H1 (cell line): ENCODE results near the gene NUDT2. TPM values are rescaled to one million over a fixed set of nuclear protein-coding genes. Genes with fewer than 3 reads are reported as not detected.

Source experiments
- CTCF ChIA-PET: fragments of 300-600 bp; sonication (Branson Sonifier 250); formaldehyde crosslinking; loops from one replicate; lab custom pipeline; 2021; ENCODE audit not compliant: partially characterized antibody; lab: Charles Lee
- POLR2A ChIA-PET: fragments of 300-600 bp; sonication (Branson Sonifier 250); formaldehyde crosslinking; loops from one replicate; lab custom pipeline; 2021; ENCODE audit warnings: inconsistent platforms; ENCODE audit not compliant: partially characterized antibody; lab: Charles Lee
- DNase-seq, 2 experiments: peaks; one replicate each; pipeline versions ENCODE4 v3.0.0 to v3.0.0-alpha.2; 2010 to 2022; ENCODE audit warnings: low spot score in 2 of 2, low read depth in 1 of 2, mixed read lengths in 1 of 2
- FAIRE-seq: peaks from 2 replicates; lab custom pipeline; 2011; peaks lifted over from hg19 to GRCh38; lab: Jason Lieb, UNC
- H2AFZ ChIP-seq: 2 replicates; pipeline ENCODE4 v1.8.1; 2012; ENCODE audit warnings: low read length, inconsistent platforms
- H2AK5ac ChIP-seq: 2 replicates; pipeline ENCODE4 v1.6.1; 2013; ENCODE audit warnings: low read depth, low read length
- H2BK120ac ChIP-seq: replicated peaks from 2 replicates; pipeline ENCODE3; 2013; ENCODE audit warnings: low read depth, low read length, inconsistent platforms
- H2BK12ac ChIP-seq: 2 replicates; pipeline ENCODE4 v1.6.1; 2013; ENCODE audit warnings: low read depth, low read length
- H2BK15ac ChIP-seq: 2 replicates; pipeline ENCODE4 v1.6.1; 2013; ENCODE audit warnings: low read length
- H2BK20ac ChIP-seq: 2 replicates; pipeline ENCODE4 v1.6.1; 2013; ENCODE audit warnings: low read length
- H2BK5ac ChIP-seq: 2 replicates; pipeline ENCODE4 v1.6.1; 2013; ENCODE audit warnings: low read depth, low read length
- H3K14ac ChIP-seq: 2 replicates; pipeline ENCODE4 v1.6.1; 2013; ENCODE audit warnings: inconsistent platforms; ENCODE audit not compliant: insufficient read length
- H3K18ac ChIP-seq: 2 replicates; pipeline ENCODE4 v1.6.1; 2013; ENCODE audit warnings: low read length; ENCODE audit errors: extremely low read depth
- H3K23ac ChIP-seq: 2 replicates; pipeline ENCODE4 v1.6.1; 2013; ENCODE audit warnings: inconsistent platforms; ENCODE audit not compliant: insufficient read length
- H3K23me2 ChIP-seq: 2 replicates; pipeline ENCODE4 v1.6.1; 2013; ENCODE audit warnings: low read depth, low read length
- H3K27ac ChIP-seq: 2 replicates; pipeline ENCODE4 v1.6.1; 2011; ENCODE audit warnings: low read depth, low read length, inconsistent platforms
- H3K27me3 ChIP-seq, 4 experiments: replicated peaks in 1 of 4; 1 replicate in 1 of 4; 2 replicates in 3 of 4; pipeline versions ENCODE4 v1.6.1 to v1.8.1; 2011 to 2013; ENCODE audit warnings: low read length in 3 of 4, mild to moderate bottlenecking in 3 of 4, inconsistent platforms in 2 of 4, mixed read lengths in 2 of 4, moderate library complexity in 1 of 4; ENCODE audit not compliant: control insufficient read depth in 3 of 4, insufficient read depth in 3 of 4; ENCODE audit errors: extremely low read depth in 1 of 4
- H3K36me3 ChIP-seq, 4 experiments: 2 replicates each; pipeline versions ENCODE4 v1.6.1 to v1.8.1; 2011 to 2013; ENCODE audit warnings: mild to moderate bottlenecking in 4 of 4, low read length in 3 of 4, moderate library complexity in 2 of 4, control low read depth in 1 of 4, inconsistent platforms in 1 of 4; ENCODE audit not compliant: insufficient read depth in 4 of 4, control insufficient read depth in 2 of 4
- H3K4ac ChIP-seq: replicated peaks from 2 replicates; pipeline ENCODE3; 2013; ENCODE audit warnings: low read length, low read depth, mixed read lengths, inconsistent platforms; ENCODE audit not compliant: insufficient read length
- H3K4me1 ChIP-seq, 4 experiments: replicated peaks in 1 of 4; 1 replicate in 1 of 4; 2 replicates in 3 of 4; pipeline versions ENCODE4 v1.6.1 to v1.8.1; 2011 to 2013; ENCODE audit warnings: low read length in 3 of 4, inconsistent platforms in 2 of 4, mixed read lengths in 1 of 4; ENCODE audit not compliant: insufficient read depth in 4 of 4, control insufficient read depth in 3 of 4
- H3K4me2 ChIP-seq, 2 experiments: 2 replicates each; pipeline versions ENCODE4 v1.6.1 to v1.8.1; 2011 to 2013; ENCODE audit warnings: low read depth in 2 of 2, low read length in 2 of 2, control low read depth in 1 of 2, inconsistent platforms in 1 of 2, mild to moderate bottlenecking in 1 of 2; ENCODE audit not compliant: insufficient read depth in 1 of 2
- H3K4me3 ChIP-seq, 4 experiments: fragments of 200-600, 300-600 bp in 1 of 4; sonication (generic), shearing (Covaris generic), sonication (Bioruptor Twin) in 1 of 4; 2 replicates each; pipeline versions ENCODE4 v1.5.1 to v1.8.1; 2011 to 2016; ENCODE audit warnings: low read length in 4 of 4, low read depth in 3 of 4, control low read depth in 2 of 4, inconsistent platforms in 2 of 4, mild to moderate bottlenecking in 2 of 4, mixed read lengths in 1 of 4, moderate library complexity in 1 of 4; ENCODE audit not compliant: insufficient read depth in 2 of 4; ENCODE audit errors: extremely low read depth in 1 of 4
- H3K56ac ChIP-seq: replicated peaks from 2 replicates; pipeline ENCODE3; 2013; ENCODE audit warnings: low read depth, mild to moderate bottlenecking, mixed read lengths, low read length, inconsistent platforms; ENCODE audit not compliant: insufficient read length
- H3K79me1 ChIP-seq: 2 replicates; pipeline ENCODE4 v1.6.1; 2013; ENCODE audit warnings: low read depth, low read length, control low read depth
- H3K79me2 ChIP-seq, 2 experiments: 2 replicates each; pipeline versions ENCODE4 v1.6.1 to v1.8.1; 2012 to 2013; ENCODE audit warnings: low read length in 2 of 2, mild to moderate bottlenecking in 2 of 2, inconsistent platforms in 1 of 2; ENCODE audit not compliant: insufficient read depth in 2 of 2, control insufficient read depth in 1 of 2
- H3K9ac ChIP-seq, 4 experiments: replicated peaks in 1 of 4; 1 replicate in 1 of 4; 2 replicates in 3 of 4; pipeline versions ENCODE4 v1.6.1 to v1.8.1; 2011 to 2013; ENCODE audit warnings: low read depth in 3 of 4, low read length in 3 of 4, control low read depth in 2 of 4, mild to moderate bottlenecking in 2 of 4, moderate library complexity in 2 of 4, inconsistent platforms in 1 of 4; ENCODE audit errors: extremely low read depth in 1 of 4
- H3K9me3 ChIP-seq, 2 experiments: 2 replicates each; pipeline versions ENCODE4 v1.6.1 to v1.8.1; 2012 to 2013; ENCODE audit warnings: mild to moderate bottlenecking in 2 of 2, moderate library complexity in 2 of 2, control low read depth in 1 of 2, inconsistent platforms in 1 of 2, low read depth in 1 of 2, low read length in 1 of 2, mixed read lengths in 1 of 2; ENCODE audit not compliant: insufficient read depth in 2 of 2
- H4K20me1 ChIP-seq, 2 experiments: replicated peaks in 1 of 2; 2 replicates each; pipeline versions ENCODE3 to v1.8.1; 2011 to 2013; ENCODE audit warnings: inconsistent platforms in 2 of 2, low read length in 2 of 2, mild to moderate bottlenecking in 1 of 2; ENCODE audit not compliant: insufficient read depth in 2 of 2, control insufficient read depth in 1 of 2
- H4K5ac ChIP-seq: 2 replicates; pipeline ENCODE4 v1.6.1; 2013; ENCODE audit warnings: low read length, low read depth, mixed read lengths, inconsistent platforms; ENCODE audit not compliant: insufficient read length
- H4K8ac ChIP-seq: 2 replicates; pipeline ENCODE4 v1.8.0; 2013; ENCODE audit warnings: mild to moderate bottlenecking, moderate library complexity, low read length, inconsistent platforms; ENCODE audit not compliant: insufficient read depth; ENCODE audit errors: extremely low read depth
- H4K91ac ChIP-seq: replicated peaks from 2 replicates; pipeline ENCODE3; 2013; ENCODE audit warnings: low read length, mixed read lengths, inconsistent platforms; ENCODE audit not compliant: insufficient read length
- JUND ChIP-seq: IDR thresholded peaks from 2 replicates; pipeline ENCODE4 v1.6.1; 2011; ENCODE audit warnings: mild to moderate bottlenecking, improper control_type of control experiment, low read length
- SIRT6 ChIP-seq: IDR thresholded peaks from one replicate; pipeline ENCODE4 v1.7.1; 2012; ENCODE audit warnings: low read length, inconsistent platforms
- SRF ChIP-seq: IDR thresholded peaks from 2 replicates; pipeline ENCODE4 v1.6.1; 2011; ENCODE audit warnings: mild to moderate bottlenecking, low read depth, low read length, moderate library complexity
- YY1 ChIP-seq: IDR thresholded peaks from 2 replicates; pipeline ENCODE4 v1.6.1; 2011; ENCODE audit warnings: low read depth, mild to moderate bottlenecking, low read length
- WGBS, 2 experiments: shearing (Covaris generic) in 1 of 2; methylation state at CpG; one replicate each; pipeline versions ENCODE4 v1.1.6 to v1.1.7; 2013 to 2015; ENCODE audit warnings: low lambda C conversion rate in 2 of 2, mixed read lengths in 2 of 2, inconsistent platforms in 1 of 2, low coverage in 1 of 2, missing lambda C conversion rate in 1 of 2; ENCODE audit not compliant: insufficient replicate concordance in 2 of 2, insufficient coverage in 1 of 2, insufficient read length in 1 of 2; ENCODE audit errors: extremely low coverage in 1 of 2, missing lambda C conversion rate in 1 of 2; 5-methylcytosine and 5-hydroxymethylcytosine counted together
- polyA plus RNA-seq, 7 experiments: library from polyadenylated mRNA; depleted of rRNA in 3 of 7; stranded (reverse) in 5 of 7; unstranded in 2 of 7; fragments of >200 nt in 5 of 7; fragments of 200-250 nt in 2 of 7; gene quantifications; 1 replicate in 5 of 7; 2 replicates in 1 of 7; 4 replicates in 1 of 7; pipeline versions ENCODE4 v1.2.1 to v1.2.3, GENCODE V29; 2011 to 2013; ENCODE audit warnings: missing spikeins in 2 of 7, mixed read lengths in 2 of 7
- total RNA-seq: library from RNA; stranded (reverse); fragmentation: NEBNext Ultra II Directional; extraction: Animal tissue kit (Norgen Biotek cat#: 25700); gene quantifications from 2 replicates; pipeline ENCODE4 v1.2.1, GENCODE V29; 2021

Gene NUDT2
- total and polyA plus RNA-seq, 2 of the 8 experiments (the other 6 are each of a cell fraction or from before 2014, with no cell fraction given) = 16.7 to 23.7 TPM

DNA sequence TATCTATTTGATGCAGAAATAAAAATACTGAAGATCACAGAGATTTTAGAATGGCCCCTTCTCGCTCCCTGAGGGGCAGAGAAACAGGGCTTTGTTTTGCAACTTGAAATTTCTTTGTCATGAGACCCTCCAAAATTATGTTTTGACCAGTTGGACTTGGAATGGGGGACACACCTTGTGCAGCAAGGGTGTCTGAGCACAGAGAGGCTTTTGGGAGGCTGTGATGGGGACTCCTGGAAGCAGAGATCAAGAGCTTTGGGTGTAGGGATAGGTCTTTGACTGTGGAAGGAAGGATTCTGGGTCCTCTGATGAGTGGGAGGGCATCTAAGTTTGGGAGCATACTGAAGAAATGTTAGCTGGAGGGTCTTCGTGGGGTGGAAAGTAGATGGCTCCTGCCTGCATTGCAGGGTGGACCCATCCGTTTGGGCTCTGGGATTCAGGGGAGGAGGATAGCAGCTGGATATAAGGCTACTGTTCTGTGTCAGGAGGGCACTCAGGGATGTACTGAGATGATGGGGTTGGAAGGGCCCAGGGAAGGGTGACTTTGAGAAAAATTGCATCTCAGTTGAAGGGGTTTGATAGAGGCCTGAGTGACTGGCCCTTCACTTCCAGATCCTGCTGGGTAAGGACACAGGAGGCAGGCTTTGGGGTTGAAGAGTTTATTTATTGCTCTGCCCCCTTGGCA is 49.1 kb downstream of the NUDT2 start:
- FAIRE-seq (no peak), DNase-seq (no peak)
- H2AK5ac ChIP-seq = no peak overlapping the region
- H3K27me3 ChIP-seq = peaks cover 3 to 34% (median 32%) of the 10 kb centered on the region in 4 experiments
- peaks cover 6 to 15% (median 7%) of the 10 kb centered on the region in 4 experiments for H3K4me1 ChIP-seq
- H3K4ac ChIP-seq = no peak overlapping the region
- no peak overlapping the region for H2BK12ac ChIP-seq
- H3K9me3 ChIP-seq = no peaks in the 10 kb centered on the region
- H3K18ac ChIP-seq = no peak overlapping the region
- no peak overlapping the region for H4K5ac ChIP-seq
- no peak overlapping the region for H3K4me3 ChIP-seq
- H2BK120ac ChIP-seq = no peak overlapping the region
- no peak overlapping the region for H3K9ac ChIP-seq
- no peak overlapping the region for H3K23ac ChIP-seq
- H2BK15ac ChIP-seq = no peak overlapping the region
- no peak overlapping the region for H2AFZ ChIP-seq
- no peak overlapping the region for H2BK20ac ChIP-seq
- no peaks in the 10 kb centered on the region for H3K79me2 ChIP-seq
- H3K14ac ChIP-seq = no peak overlapping the region
- no peak overlapping the region; a peak in 1 of 4 replicates for H3K4me2 ChIP-seq
- CTCF ChIA-PET = interaction anchor here (0.6 to 19.4 kb wide), 29 partner anchors 8 to 564 kb away, joined by 3 to 350 read pairs (median 3); no protein-coding TSS in a partner anchor
- H4K20me1 ChIP-seq = no peaks in the 10 kb centered on the region
- H3K23me2 ChIP-seq = peaks cover 33% of the 10 kb centered on the region
- H3K36me3 ChIP-seq = no peaks in the 10 kb centered on the region
- H4K8ac ChIP-seq = no peak overlapping the region
- no peak overlapping the region for H4K91ac ChIP-seq
- POLR2A ChIA-PET = interaction anchor here (0.7 to 1.5 kb wide), 2 partner anchors 124 to 329 kb away, joined by 3 to 7 read pairs; no protein-coding TSS in a partner anchor
- WGBS, 2 experiments = 79% methylated on average over 3 of the region's 3 CpGs; no CpG with 5 or more reads in 1 of the 2 experiments
- TF ChIP-seq SRF = no peak
- no peak for TF ChIP-seq YY1
- TF ChIP-seq JUND = no peak
- no peak for TF ChIP-seq SIRT6
- no peak overlapping the region for H3K56ac ChIP-seq
- no peak overlapping the region for H3K27ac ChIP-seq
- no peaks in the 10 kb centered on the region; the same call in 1 of the 2 replicates for H3K79me1 ChIP-seq
- no peak overlapping the region for H2BK5ac ChIP-seq
